IMR-90 (cell line): ENCODE data around the gene NT5C1B. TPM values are rescaled to one million over a fixed set of nuclear protein-coding genes. Genes with fewer than 3 reads are reported as not detected.

Experiments used
- ATAC-seq: fragments of 200-7000 bp; cut with Tn5 transposase; 2 replicates; pipeline ENCODE4 v1.9.1; 2020; ENCODE audit warnings: low read depth, mild to moderate bottlenecking, moderate library complexity
- BruUV-seq: library from RNA; stranded (reverse); fragments of 400-500 nt; replicated peaks from 2 replicates; lab custom pipeline; 2021; lab: Mats Ljungman, UMichigan
- CTCF ChIA-PET: fragments of 300-600 bp; formaldehyde crosslinking; extraction: SDS; loops from one replicate; lab custom pipeline; 2021; ENCODE audit warnings: antibody characterized with exemption; lab: Yijun Ruan, JAX
- POLR2A ChIA-PET: fragments of 300-600 bp; sonication (Branson Sonifier 250); formaldehyde crosslinking; loops from one replicate; lab custom pipeline; 2022; ENCODE audit warnings: antibody characterized with exemption; ENCODE audit not compliant: unreplicated experiment; lab: Charles Lee
- DNase-seq: peaks from one replicate; pipeline ENCODE4 v3.0.0; 2013
- H2AFZ ChIP-seq: replicated peaks from 2 replicates; pipeline ENCODE3; 2013; ENCODE audit warnings: low read length, mild to moderate bottlenecking; ENCODE audit not compliant: poor library complexity
- H2AK5ac ChIP-seq: 2 replicates; pipeline ENCODE4 v1.6.1; 2013; ENCODE audit warnings: low read depth, low read length, inconsistent platforms
- H2AK9ac ChIP-seq: replicated peaks from 2 replicates; pipeline ENCODE3; 2013; ENCODE audit warnings: mild to moderate bottlenecking, low read depth, low read length, moderate library complexity; ENCODE audit not compliant: poor library complexity
- H2BK120ac ChIP-seq: 2 replicates; pipeline ENCODE4 v1.6.1; 2013; ENCODE audit warnings: low read depth, low read length, inconsistent platforms
- H2BK15ac ChIP-seq: 3 replicates; pipeline ENCODE4 v1.6.1; 2013; ENCODE audit warnings: low read depth, low read length, inconsistent platforms
- H2BK20ac ChIP-seq: 2 replicates; pipeline ENCODE4 v1.6.1; 2013; ENCODE audit warnings: low read depth, mild to moderate bottlenecking, inconsistent platforms, low read length, moderate library complexity
- H2BK5ac ChIP-seq: 2 replicates; pipeline ENCODE4 v1.6.1; 2013; ENCODE audit warnings: mild to moderate bottlenecking, low read depth, low read length, inconsistent platforms; ENCODE audit not compliant: poor library complexity, severe bottlenecking
- H3K14ac ChIP-seq: replicated peaks from 2 replicates; pipeline ENCODE4 v1.6.1; 2013; ENCODE audit warnings: low read depth, low read length, inconsistent platforms
- H3K18ac ChIP-seq: 2 replicates; pipeline ENCODE4 v1.6.1; 2013; ENCODE audit warnings: low read depth, low read length, control low read depth
- H3K23ac ChIP-seq: 2 replicates; pipeline ENCODE4 v1.6.1; 2013; ENCODE audit warnings: low read depth, low read length, inconsistent platforms
- H3K27ac ChIP-seq: 2 replicates; pipeline ENCODE4 v1.5.1; 2013; ENCODE audit warnings: mild to moderate bottlenecking, control low read depth, low read length; ENCODE audit not compliant: insufficient read depth
- H3K27me3 ChIP-seq: 2 replicates; pipeline ENCODE4 v1.6.1; 2013; ENCODE audit warnings: low read length; ENCODE audit not compliant: control insufficient read depth, insufficient read depth
- H3K36me3 ChIP-seq: 2 replicates; pipeline ENCODE4 v1.6.1; 2013; ENCODE audit warnings: low read length, mixed read lengths; ENCODE audit not compliant: control insufficient read depth, insufficient read depth
- H3K4ac ChIP-seq: 2 replicates; pipeline ENCODE4 v1.6.1; 2013; ENCODE audit warnings: low read depth, low read length, inconsistent platforms
- H3K4me1 ChIP-seq: 2 replicates; pipeline ENCODE4 v1.6.1; 2013; ENCODE audit warnings: low read length, mixed read lengths; ENCODE audit not compliant: control insufficient read depth, insufficient read depth
- H3K4me2 ChIP-seq: 2 replicates; pipeline ENCODE4 v1.6.1; 2013; ENCODE audit warnings: low read depth, mild to moderate bottlenecking, control low read depth, low read length, moderate library complexity
- H3K4me3 ChIP-seq: 2 replicates; pipeline ENCODE4 v1.5.1; 2013; ENCODE audit warnings: low read depth, mild to moderate bottlenecking, control low read depth, low read length, moderate library complexity; ENCODE audit not compliant: insufficient read depth
- H3K56ac ChIP-seq: 2 replicates; pipeline ENCODE4 v1.6.1; 2013; ENCODE audit warnings: low read length, inconsistent platforms; ENCODE audit not compliant: insufficient read depth; ENCODE audit errors: extremely low read depth
- H3K79me1 ChIP-seq, 2 experiments: 2 replicates each; pipeline ENCODE4 v1.6.1; 2013; ENCODE audit warnings: low read length in 2 of 2, inconsistent platforms in 1 of 2, low read depth in 1 of 2
- H3K9ac ChIP-seq: 2 replicates; pipeline ENCODE4 v1.6.1; 2013; ENCODE audit warnings: low read depth, low read length, control low read depth
- H3K9me1 ChIP-seq: 2 replicates; pipeline ENCODE4 v1.6.1; 2013; ENCODE audit warnings: low read length, inconsistent platforms; ENCODE audit not compliant: insufficient read depth
- H3K9me3 ChIP-seq: 2 replicates; pipeline ENCODE4 v1.6.1; 2013; ENCODE audit warnings: low read length; ENCODE audit not compliant: control insufficient read depth, insufficient read depth
- H4K20me1 ChIP-seq: 2 replicates; pipeline ENCODE4 v1.6.1; 2013; ENCODE audit warnings: low read length, inconsistent platforms; ENCODE audit not compliant: insufficient read depth
- H4K5ac ChIP-seq: 2 replicates; pipeline ENCODE4 v1.6.1; 2013; ENCODE audit warnings: mild to moderate bottlenecking, low read depth, low read length, control low read depth
- H4K8ac ChIP-seq, 2 experiments: 2 replicates each; pipeline ENCODE4 v1.6.1; 2013; ENCODE audit warnings: low read depth in 2 of 2, low read length in 2 of 2, control low read depth in 1 of 2, inconsistent platforms in 1 of 2
- H4K91ac ChIP-seq: 2 replicates; pipeline ENCODE4 v1.6.1; 2013; ENCODE audit warnings: low read depth, low read length, inconsistent platforms; ENCODE audit not compliant: insufficient read depth
- CEBPB ChIP-seq: IDR thresholded peaks from 2 replicates; pipeline ENCODE4 v1.6.1; 2012; ENCODE audit warnings: low read depth, low read length, improper control_type of control experiment
- WGBS, 2 experiments: methylation state at CpG; one replicate each; pipeline versions ENCODE4 v1.1.5 to v1.1.7; 2013; ENCODE audit warnings: missing lambda C conversion rate in 2 of 2; ENCODE audit not compliant: insufficient read length in 1 of 2; ENCODE audit errors: extremely low coverage in 2 of 2; 5-methylcytosine and 5-hydroxymethylcytosine counted together
- dilution Hi-C: fragments of 300-500 bp; cut with HindIII; formaldehyde crosslinking; loops from one replicate; pipeline ENCODE4 v1.14.3; 2018; ENCODE audit warnings: low sequenced_read_pairs; ENCODE audit not compliant: unreplicated experiment
- in situ Hi-C: fragments of 300-500 bp; cut with MboI; formaldehyde crosslinking; loops from 3 replicates; pipeline ENCODE4 v1.14.3; 2019; ENCODE audit warnings: low sequenced_read_pairs, inconsistent platforms, mixed read lengths
- intact Hi-C: fragments of 100-400 bp; cut with micrococcal nuclease; formaldehyde crosslinking; loops from 2 replicates; pipeline ENCODE4 v1.10.0; 2022
- polyA plus RNA-seq, 3 experiments: library from polyadenylated mRNA; depleted of rRNA; stranded (reverse); fragments of >200 nt; gene quantifications; 2 replicates each; pipeline ENCODE4 v1.2.3, GENCODE V29; 2012; ENCODE audit warnings: low replicate concordance in 1 of 3
- total RNA-seq: library from RNA; depleted of rRNA; stranded (reverse); fragments of >200 nt; gene quantifications from 2 replicates; pipeline ENCODE4 v1.2.3, GENCODE V29; 2012

The NT5C1B gene
- total and polyA plus RNA-seq, 2 of the 4 experiments (the other 2 are of a cell fraction): not detected

DNA sequence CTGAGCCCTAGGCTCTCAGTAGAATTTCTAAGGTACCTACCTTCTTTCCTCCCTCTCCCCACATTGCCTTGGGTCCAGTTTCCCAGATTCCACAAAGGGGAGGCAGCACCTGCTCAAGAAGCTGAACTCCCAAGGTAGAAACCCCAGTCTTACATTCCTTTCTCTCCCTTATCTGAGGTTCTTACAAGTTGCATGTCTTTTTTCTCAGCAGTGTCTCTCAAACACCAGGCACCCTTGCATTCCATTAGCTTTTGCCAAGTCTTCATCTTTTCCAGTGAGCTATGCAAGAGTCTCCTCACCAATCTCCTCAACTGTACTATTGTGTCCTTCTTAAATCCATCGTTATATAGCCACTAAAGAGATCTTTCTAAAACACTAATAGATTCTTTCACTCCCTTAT, 4.1 kb upstream of the NT5C1B start:
- Histone ChIP-seq H3K23ac (no peak overlapping the region), H4K5ac (no peak overlapping the region), H3K36me3 (no peaks in the 10 kb centered on the region), H3K27me3 (no peaks in the 10 kb centered on the region), H3K4me2 (no peak overlapping the region), H3K9ac (no peak overlapping the region), H2AFZ (no peak overlapping the region), H2BK5ac (no peak overlapping the region), H3K9me3 (peaks cover 4% of the 10 kb centered on the region), H3K14ac (no peak overlapping the region), H4K91ac (no peak overlapping the region), H2BK20ac (no peak overlapping the region), H3K56ac (no peak overlapping the region), H3K4me1 (no peaks in the 10 kb centered on the region), H2BK120ac (no peak overlapping the region), H3K4me3 (no peak overlapping the region), H3K79me1 (no peaks in the 10 kb centered on the region), H2BK15ac (no peak overlapping the region), H2AK5ac (no peak overlapping the region), H3K9me1 (no peaks in the 10 kb centered on the region), H3K18ac (no peak overlapping the region), H3K4ac (no peak overlapping the region; the same call in 1 of the 2 replicates), H4K20me1 (no peaks in the 10 kb centered on the region), H4K8ac (no peak overlapping the region), H2AK9ac (no peak overlapping the region), H3K27ac (no peak overlapping the region)
- in situ Hi-C loops (no loop called here), dilution Hi-C loops (no loop called here), intact Hi-C loops (no loop called here)
- WGBS, 2 experiments: no CpG with 5 or more reads among the region's 1 CpG
- POLR2A ChIA-PET: no interaction called here
- BruUV-seq: no TSS peak
- no peak for DNase-seq
- no peak; the same call in 1 of the 2 replicates for ATAC-seq
- CTCF ChIA-PET: interaction anchor here (0.9 kb wide), 1 partner anchor 9 kb away, joined by 3 read pairs; no protein-coding TSS in a partner anchor
- no peak for TF ChIP-seq CEBPB
